BE2C (cell line): ENCODE measurements around the gene CYB5B. TPM values are rescaled to one million over a fixed set of nuclear protein-coding genes. Genes with fewer than 3 reads are reported as not detected.

Source experiments
- DNase-seq: peaks from one replicate; pipeline ENCODE4 v3.0.0-alpha.2; 2020
- H3K27me3 ChIP-seq: fragments of 250-450 bp; sonication (Bioruptor Pico); 2 replicates; pipeline ENCODE4 v1.5.1; 2020; ENCODE audit warnings: mild to moderate bottlenecking
- H3K36me3 ChIP-seq: fragments of 250-450 bp; sonication (Bioruptor Pico); 2 replicates; pipeline ENCODE4 v1.5.1; 2020; ENCODE audit warnings: mild to moderate bottlenecking
- H3K4me1 ChIP-seq: fragments of 250-450 bp; sonication (Bioruptor Pico); 2 replicates; pipeline ENCODE4 v1.5.1; 2020
- H3K4me3 ChIP-seq: 2 replicates; pipeline ENCODE4 v1.5.1; 2011; ENCODE audit warnings: low read depth, low read length
- H3K9me3 ChIP-seq: fragments of 250-450 bp; sonication (Bioruptor Pico); 2 replicates; pipeline ENCODE4 v1.5.1; 2020
- CTCF ChIP-seq: IDR thresholded peaks from 2 replicates; pipeline ENCODE4 v1.5.1; 2012; ENCODE audit warnings: mild to moderate bottlenecking, low read depth, low read length
- polyA plus RNA-seq: library from polyadenylated mRNA; unstranded; fragments of >200 nt; gene quantifications from one replicate; pipeline ENCODE4 v1.2.1, GENCODE V29; 2012; ENCODE audit warnings: low read depth, missing spikeins; ENCODE audit not compliant: insufficient read length, insufficient read depth

The CYB5B gene, protein sequence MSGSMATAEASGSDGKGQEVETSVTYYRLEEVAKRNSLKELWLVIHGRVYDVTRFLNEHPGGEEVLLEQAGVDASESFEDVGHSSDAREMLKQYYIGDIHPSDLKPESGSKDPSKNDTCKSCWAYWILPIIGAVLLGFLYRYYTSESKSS
- polyA plus RNA-seq = 108 TPM

DNA sequence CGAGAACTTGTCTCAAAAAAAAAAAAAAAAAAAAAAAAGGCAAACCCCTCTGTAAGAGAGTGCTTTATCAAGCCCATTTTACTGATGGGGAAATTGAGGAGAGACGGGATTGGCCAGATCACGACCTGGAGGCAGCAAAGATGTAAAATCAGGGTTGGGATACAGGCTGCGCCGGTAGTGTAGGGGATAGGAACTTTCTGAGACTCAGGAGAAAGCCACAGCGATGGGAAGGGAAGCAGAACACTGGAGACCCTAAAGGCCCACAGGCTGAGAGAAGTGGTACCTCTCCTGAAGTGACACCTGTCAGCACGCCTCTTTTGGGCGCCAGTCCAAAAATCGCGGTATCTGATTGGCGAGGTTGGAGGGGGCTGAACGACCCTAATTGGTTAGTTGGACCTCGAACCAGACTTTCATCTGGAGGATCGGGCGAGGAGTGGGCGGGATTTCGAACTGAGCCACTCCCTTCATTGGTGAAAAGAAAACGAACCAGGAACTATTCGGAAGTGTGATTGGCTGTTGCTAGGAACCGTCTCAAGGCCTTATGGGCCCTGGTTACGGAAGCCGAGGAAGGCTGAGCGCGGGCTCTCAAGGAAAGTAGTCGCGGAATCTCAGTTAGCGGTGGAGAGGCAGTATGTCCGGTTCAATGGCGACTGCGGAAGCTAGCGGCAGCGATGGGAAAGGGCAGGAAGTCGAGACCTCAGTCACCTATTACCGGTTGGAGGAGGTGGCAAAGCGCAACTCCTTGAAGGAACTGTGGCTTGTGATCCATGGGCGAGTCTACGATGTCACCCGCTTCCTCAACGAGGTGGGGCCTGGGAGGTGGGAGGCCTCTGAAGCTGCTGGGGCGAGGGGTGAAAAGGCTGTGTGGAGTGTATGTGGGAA is at the start of gene CYB5B:
Gene CYB5B (plus strand): TSS at position 567 of the 882 bp plus-strand sequence. CDS start 65 bp downstream, at position 632.
- DNase-seq = peak; percentile 93
- no peaks in the 10 kb centered on the region for H3K27me3 ChIP-seq
- TF ChIP-seq CTCF = no peak
- no peaks in the 10 kb centered on the region for H3K9me3 ChIP-seq
- no peaks in the 10 kb centered on the region for H3K4me1 ChIP-seq
- peak within 1 kb of the TSS; percentile 100 for H3K4me3 ChIP-seq
- peaks cover 15% of the 10 kb centered on the region for H3K36me3 ChIP-seq

DNA sequence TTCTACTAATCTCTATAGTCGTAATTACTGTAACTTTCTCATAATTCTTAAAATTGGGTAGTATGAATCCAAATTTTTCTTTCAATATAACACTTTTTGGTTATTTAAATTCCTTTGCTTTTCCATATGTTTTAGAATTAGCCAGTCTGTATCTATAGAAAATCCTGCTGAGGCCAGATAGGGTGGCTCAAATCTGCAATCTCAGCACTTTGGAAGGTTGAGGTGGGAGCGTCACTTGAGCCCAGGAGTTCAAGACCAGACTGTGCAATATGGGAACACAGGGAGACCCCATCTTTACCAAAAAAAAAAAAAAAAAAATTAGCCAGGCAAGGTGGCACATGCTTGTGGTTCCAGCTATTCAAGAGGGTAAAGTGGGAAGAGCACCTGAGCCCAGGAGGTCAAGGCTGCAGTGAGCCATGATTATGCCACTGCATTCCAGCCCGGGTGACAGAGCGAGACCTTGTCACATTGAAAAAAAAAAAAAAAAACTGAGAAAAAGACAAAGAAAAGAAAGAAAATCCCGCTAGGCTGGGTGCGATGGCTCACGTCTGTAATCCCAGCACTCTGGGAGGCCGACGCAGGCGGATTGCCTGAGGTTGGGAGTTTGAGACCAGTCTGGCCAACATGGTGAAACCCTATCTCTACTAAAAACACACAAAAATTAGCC is 47.9 kb upstream of the CYB5B start:
- Histone ChIP-seq H3K36me3 (peaks cover 48% of the 10 kb centered on the region), H3K4me1 (no peaks in the 10 kb centered on the region), H3K27me3 (no peaks in the 10 kb centered on the region), H3K9me3 (no peaks in the 10 kb centered on the region), H3K4me3 (no peak overlapping the region)
- DNase-seq = no peak
- TF ChIP-seq CTCF = no peak

DNA sequence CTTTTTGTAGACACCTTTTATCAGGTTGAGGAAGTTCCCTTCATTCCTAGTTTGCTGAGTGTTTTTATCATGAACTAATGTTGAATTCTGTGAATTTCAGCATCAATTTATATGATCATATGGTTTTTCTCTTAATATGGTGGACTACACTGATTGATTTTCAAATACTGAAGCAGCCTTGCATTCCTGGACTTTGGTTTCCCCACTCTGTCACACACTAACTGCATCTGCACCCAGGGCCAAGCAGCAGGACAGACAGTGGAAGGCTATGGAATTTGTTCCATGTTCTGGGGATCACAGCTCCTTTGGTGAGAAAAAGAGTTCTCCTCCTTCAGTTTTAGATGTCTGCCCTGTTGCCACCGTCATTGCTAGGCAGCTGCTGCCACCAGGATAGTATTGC is 46.4 kb upstream of the CYB5B start:
- Histone ChIP-seq H3K27me3 (no peaks in the 10 kb centered on the region), H3K36me3 (peaks cover 54% of the 10 kb centered on the region), H3K4me1 (no peaks in the 10 kb centered on the region), H3K9me3 (no peaks in the 10 kb centered on the region), H3K4me3 (no peak overlapping the region)
- no peak for DNase-seq
- no peak for TF ChIP-seq CTCF

DNA sequence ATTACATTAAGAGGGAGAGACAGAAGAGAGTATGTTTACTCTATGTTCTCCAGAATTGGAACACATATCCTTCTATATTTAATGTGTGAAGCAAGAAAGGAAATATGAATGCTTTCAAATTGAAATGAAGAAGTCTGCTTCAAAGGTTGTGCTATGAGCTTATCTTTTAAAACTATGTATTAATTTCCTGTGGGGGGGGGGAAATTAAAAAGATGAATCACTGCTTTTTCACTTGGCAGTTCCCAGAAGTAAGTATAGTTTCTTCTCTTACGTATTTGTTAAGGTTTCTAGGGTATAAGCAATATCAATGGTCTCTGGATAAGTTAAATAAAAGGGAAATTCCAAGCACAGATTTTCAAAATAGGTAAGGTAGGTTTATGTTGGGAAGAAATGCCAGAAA is 45.7 kb upstream of the CYB5B start:
- no peak for TF ChIP-seq CTCF
- no peaks in the 10 kb centered on the region for H3K9me3 ChIP-seq
- H3K36me3 ChIP-seq = peaks cover 61% of the 10 kb centered on the region
- H3K4me3 ChIP-seq = no peak overlapping the region
- no peak for DNase-seq
- no peaks in the 10 kb centered on the region for H3K4me1 ChIP-seq
- H3K27me3 ChIP-seq = no peaks in the 10 kb centered on the region

- no peaks in the 10 kb centered on the region for H3K4me1 ChIP-seq
- no peak for DNase-seq
- no peaks in the 10 kb centered on the region for H3K27me3 ChIP-seq
- no peak overlapping the region for H3K4me3 ChIP-seq
- no peak for TF ChIP-seq CTCF
- H3K9me3 ChIP-seq = no peaks in the 10 kb centered on the region
- H3K36me3 ChIP-seq = peaks cover 68% of the 10 kb centered on the region
These were observed 43.2 kb upstream of the CYB5B start for GRCh38 chr16:69381231-69381630.
